Endodermal cell (in vitro differentiated cells): ENCODE measurements around the gene GNA12. TPM values are rescaled to one million over a fixed set of nuclear protein-coding genes. Genes with fewer than 3 reads are reported as not detected.

Experiments
- DNase-seq: peaks from one replicate; pipeline ENCODE4 v3.0.0-alpha.2; 2017
- H3K27ac ChIP-seq: 2 replicates; pipeline ENCODE4 v1.5.1; 2013; ENCODE audit warnings: mild to moderate bottlenecking, low read depth, low read length, moderate library complexity
- H3K27me3 ChIP-seq: 2 replicates; pipeline ENCODE4 v1.6.1; 2013; ENCODE audit warnings: mild to moderate bottlenecking, low read length, moderate library complexity; ENCODE audit not compliant: insufficient read depth, control insufficient read depth, poor library complexity, severe bottlenecking
- H3K36me3 ChIP-seq: 2 replicates; pipeline ENCODE4 v1.7.0; 2013; ENCODE audit warnings: mild to moderate bottlenecking, low read length, moderate library complexity; ENCODE audit not compliant: control insufficient read depth, insufficient read depth
- H3K4me1 ChIP-seq: one replicate; pipeline ENCODE4 v1.7.0; 2013; ENCODE audit warnings: low read length; ENCODE audit not compliant: control insufficient read depth, insufficient read depth
- H3K4me3 ChIP-seq: 2 replicates; pipeline ENCODE4 v1.5.1; 2013; ENCODE audit warnings: mild to moderate bottlenecking, low read length, moderate library complexity
- H3K9ac ChIP-seq: 2 replicates; pipeline ENCODE4 v1.6.1; 2013; ENCODE audit warnings: mild to moderate bottlenecking, low read length, moderate library complexity; ENCODE audit not compliant: poor library complexity, severe bottlenecking; ENCODE audit errors: extremely low read depth
- H3K9me3 ChIP-seq: 2 replicates; pipeline ENCODE4 v1.6.1; 2013; ENCODE audit warnings: mild to moderate bottlenecking, low read length, moderate library complexity; ENCODE audit not compliant: control insufficient read depth
- H3K27ac Mint-ChIP-seq: 2 replicates; pipeline ENCODE4 v1.8.0; 2020; ENCODE audit warnings: mixed read lengths
- H3K27me3 Mint-ChIP-seq: 2 replicates; pipeline ENCODE4 v1.8.0; 2021; ENCODE audit warnings: mild to moderate bottlenecking, mixed read lengths; ENCODE audit not compliant: insufficient read depth
- H3K36me3 Mint-ChIP-seq: 2 replicates; pipeline ENCODE4 v1.8.0; 2020; ENCODE audit warnings: low read depth, mixed read lengths
- H3K4me1 Mint-ChIP-seq: 2 replicates; pipeline ENCODE4 v1.8.0; 2020; ENCODE audit warnings: mixed read lengths
- H3K4me3 Mint-ChIP-seq: 2 replicates; pipeline ENCODE4 v1.8.0; 2020; ENCODE audit warnings: mild to moderate bottlenecking, moderate library complexity, mixed read lengths
- H3K9me3 Mint-ChIP-seq: 2 replicates; pipeline ENCODE4 v1.8.0; 2020; ENCODE audit warnings: mild to moderate bottlenecking, mixed read lengths
- CTCF ChIP-seq: fragments of 200-600 bp; sonication (generic); conservative IDR thresholded peaks from 2 replicates; pipeline ENCODE4 v1.5.0; 2021; ENCODE audit warnings: antibody characterized with exemption, mild to moderate bottlenecking
- WGBS, 2 experiments: methylation state at CpG; one replicate each; pipeline versions ENCODE4 v1.1.5 to v1.1.7; 2013; ENCODE audit warnings: missing lambda C conversion rate in 2 of 2, mixed read lengths in 1 of 2; ENCODE audit not compliant: insufficient coverage in 1 of 2, insufficient read length in 1 of 2; 5-methylcytosine and 5-hydroxymethylcytosine counted together
- total RNA-seq, 2 donors: library from RNA; stranded (reverse); fragmentation: NEBNext Ultra II Directional in 1 of 2; extraction: Animal tissue kit (Norgen Biotek cat#: 25700) in 1 of 2; gene quantifications; 2 replicates in 1 of 2; 3 replicates in 1 of 2; pipeline ENCODE4 v1.2.1, GENCODE V29; 2021

The GNA12 gene
- total RNA-seq, 2 donors from 2014 or later, result 55.0 to 64.7 TPM

- no peaks in the 10 kb centered on the region for H3K9me3 ChIP-seq
- no peak overlapping the region for H3K4me3 ChIP-seq
- no peaks in the 10 kb centered on the region for H3K27me3 ChIP-seq
- no peak overlapping the region for H3K27ac Mint-ChIP-seq
- no peak overlapping the region for H3K27ac ChIP-seq
- no peak overlapping the region for H3K9ac ChIP-seq
- H3K36me3 ChIP-seq, result peaks cover 5% of the 10 kb centered on the region
- H3K4me1 ChIP-seq, result no peaks in the 10 kb centered on the region
- 94 to 95% methylated on average over 3 to 5 of the region's 5 CpGs for WGBS, 2 experiments
- peaks cover 5% of the 10 kb centered on the region for H3K9me3 Mint-ChIP-seq
- H3K4me3 Mint-ChIP-seq, result no peak overlapping the region
- H3K4me1 Mint-ChIP-seq, result peaks cover 16% of the 10 kb centered on the region
- peaks cover 45% of the 10 kb centered on the region for H3K36me3 Mint-ChIP-seq
- no peak for DNase-seq
- no peaks in the 10 kb centered on the region for H3K27me3 Mint-ChIP-seq
- no peak for TF ChIP-seq CTCF
Observed at GRCh38 chr7:2754086-2754485, 90.0 kb downstream of the GNA12 start.

- peaks cover 40% of the 10 kb centered on the region for H3K36me3 Mint-ChIP-seq
- Histone ChIP-seq H3K27ac (no peak overlapping the region), H3K9ac (no peak overlapping the region), H3K27me3 (no peaks in the 10 kb centered on the region), H3K9me3 (no peaks in the 10 kb centered on the region), H3K4me3 (no peak overlapping the region), H3K36me3 (peaks cover 5% of the 10 kb centered on the region), H3K4me1 (no peaks in the 10 kb centered on the region)
- H3K4me1 Mint-ChIP-seq, result peaks cover 16% of the 10 kb centered on the region
- H3K4me3 Mint-ChIP-seq, result no peak overlapping the region
- peaks cover 5% of the 10 kb centered on the region for H3K9me3 Mint-ChIP-seq
- WGBS, 2 experiments, result 90 to 95% methylated on average over 3 of the region's 3 CpGs
- no peak for DNase-seq
- no peak for TF ChIP-seq CTCF
- no peaks in the 10 kb centered on the region for H3K27me3 Mint-ChIP-seq
- no peak overlapping the region for H3K27ac Mint-ChIP-seq
Observed at GRCh38 chr7:2753148-2753547, 91.0 kb downstream of the GNA12 start.

GRCh38 chr7:2751086-2751485 is 93.0 kb downstream of the GNA12 start:
- Histone ChIP-seq H3K36me3 (no peaks in the 10 kb centered on the region), H3K4me3 (no peak overlapping the region), H3K9ac (no peak overlapping the region), H3K9me3 (no peaks in the 10 kb centered on the region), H3K27ac (no peak overlapping the region), H3K4me1 (no peaks in the 10 kb centered on the region), H3K27me3 (no peaks in the 10 kb centered on the region)
- Mint-ChIP-seq H3K4me3 (no peak overlapping the region), H3K4me1 (peaks cover 12% of the 10 kb centered on the region), H3K36me3 (peaks cover 39% of the 10 kb centered on the region), H3K9me3 (peaks cover 21% of the 10 kb centered on the region), H3K27ac (no peak overlapping the region), H3K27me3 (no peaks in the 10 kb centered on the region)
- TF ChIP-seq CTCF, result no peak
- WGBS, 2 experiments, result 77 to 82% methylated on average over 4 to 5 of the region's 5 CpGs
- peak; percentile 57 for DNase-seq
